GM21515 (cell line): ENCODE measurements around the gene DDR1.

Experiments used
- ATAC-seq: cut with Tn5 transposase; IDR thresholded peaks from one replicate; pipeline ENCODE4 v1.9.1; 2021; ENCODE audit not compliant: unreplicated experiment

DDR1 gene

GRCh38 chr6:30942338-30943060 is 58.2 kb downstream of the DDR1 start:
- no peak for ATAC-seq

- no peak for ATAC-seq
Measured at GRCh38 chr6:30944051-30944450, 59.7 kb downstream of the DDR1 start.

GRCh38 chr6:30945281-30945680 is 61.0 kb downstream of the DDR1 start:
- no peak for ATAC-seq

GRCh38 chr6:30947231-30947630 is 62.9 kb downstream of the DDR1 start:
- ATAC-seq: no peak

- no peak for ATAC-seq
Measured at GRCh38 chr6:30948811-30949210, 64.5 kb downstream of the DDR1 start.
